Adrenal gland (tissue), 12 donors: ENCODE results near the gene ITGA6. TPM values are rescaled to one million over a fixed set of nuclear protein-coding genes. Genes with fewer than 3 reads are reported as not detected.

Experiments used
- DNase-seq, 7 donors: peaks; one replicate each; pipeline ENCODE4 v3.0.0-alpha.2; 2019 to 2020
- H3K27ac ChIP-seq, 5 donors: fragments of 200-600 bp; sonication (generic) in 4 of 5; 1 replicate in 3 of 5; 2 replicates in 2 of 5; pipeline versions ENCODE4 v1.5.1 to v1.8.0; 2016 to 2020; ENCODE audit warnings: mild to moderate bottlenecking in 1 of 5
- H3K27me3 ChIP-seq: fragments of 200-600 bp; 2 replicates; pipeline ENCODE4 v1.8.0; 2021
- H3K36me3 ChIP-seq, 2 donors: fragments of 200-600 bp; replicated peaks in 1 of 2; 1 replicate in 1 of 2; 2 replicates in 1 of 2; pipeline versions ENCODE4 v1.5.1 to v1.8.0; 2018 to 2022
- H3K4me1 ChIP-seq, 2 donors: fragments of 200-600 bp; replicated peaks in 1 of 2; 1 replicate in 1 of 2; 2 replicates in 1 of 2; pipeline versions ENCODE4 v1.5.1 to v1.8.0; 2018 to 2021
- H3K4me3 ChIP-seq, 4 donors: fragments of 200-600 bp; sonication (generic) in 3 of 4; one replicate each; pipeline ENCODE4 v1.5.1; 2016 to 2018
- H3K9me3 ChIP-seq, 3 donors: fragments of 200-600 bp; sonication (generic) in 1 of 3; replicated peaks in 1 of 3; 1 replicate in 2 of 3; 2 replicates in 1 of 3; pipeline versions ENCODE4 v1.5.1 to v1.8.0; 2016 to 2021
- CTCF ChIP-seq, 6 experiments: fragments of 450-650 bp in 4 of 6; fragments of 200-600 bp in 2 of 6; sonication (generic) in 1 of 6; IDR thresholded peaks; 1 replicate in 5 of 6; 2 replicates in 1 of 6; pipeline versions ENCODE4 v1.5.1 to v1.8.0; 2016 to 2021; ENCODE audit warnings: antibody characterized with exemption in 6 of 6, mild to moderate bottlenecking in 2 of 6, moderate library complexity in 1 of 6
- POLR2A ChIP-seq, 2 donors: fragments of 450-650 bp; IDR thresholded peaks; one replicate each; pipeline ENCODE4 v1.6.1; 2017; ENCODE audit warnings: antibody characterized with exemption in 2 of 2, mild to moderate bottlenecking in 2 of 2, moderate library complexity in 1 of 2
- WGBS, 4 donors: extraction: QIAGEN DNeasy Blood & Tissue Kit in 2 of 4; methylation state at CpG; one replicate each; pipeline versions ENCODE4 v1.1.5 to v1.1.7; 2013 to 2017; 5-methylcytosine and 5-hydroxymethylcytosine counted together
- intact Hi-C, 2 donors: fragments of 100-400 bp; cut with DNase I; formaldehyde crosslinking; loops; one replicate each; pipeline versions ENCODE4 v1.14.1 to v1.15.0; 2022 to 2023
- polyA plus RNA-seq, 3 donors: library from polyadenylated mRNA; stranded (reverse); fragments of 200-250 nt in 2 of 3; fragments of 350-450 nt in 1 of 3; fragmentation: Illumina TruSeq in 1 of 3; extraction: RNeasy Lipid Tissue Mini Kit (QIAGEN cat#74804) in 1 of 3; gene quantifications; one replicate each; pipeline ENCODE4 v1.2.3, GENCODE V29; 2013 to 2014
- total RNA-seq, 9 donors: library from RNA; depleted of rRNA in 4 of 9; stranded (reverse); fragments of >200 nt in 4 of 9; fragments of 120-200 nt in 1 of 9; fragmentation: NEBNext Ultra II Directional in 1 of 9; extraction: Animal tissue kit (Norgen Biotek cat#: 25700) in 1 of 9; gene quantifications; one replicate each; pipeline versions ENCODE4 v1.1.0 to v1.2.4, GENCODE V29; 2013 to 2023
- donor health status: healthy with polysubstance abuse.
- donor health status: Bipolar disorder and iron deficiency.
- donor health status: DM: yes; HTN: yes; CAD: no.
- donor health status: DM: no; HTN: no; CAD: no.
- donor health status: DM: no; HTN: no; CAD: no.
- donor health status: DM: yes; HTN: yes; CAD: no.

ITGA6 gene
- total and polyA plus RNA-seq, 12 donors = 5.1 to 20.3 (median 10.0) TPM

- Histone ChIP-seq H3K4me3 (no peak overlapping the region), H3K27ac (no peak overlapping the region), H3K4me1 (no peaks in the 10 kb centered on the region), H3K36me3 (no peaks in the 10 kb centered on the region), H3K9me3 (no peaks in the 10 kb centered on the region), H3K27me3 (no peaks in the 10 kb centered on the region)
- DNase-seq = no peak
- intact Hi-C loops = no loop called here
- WGBS, 4 donors = 56 to 84% (median 65%) methylated on average over 3 to 4 of the region's 4 CpGs
- TF ChIP-seq POLR2A (IDR thresholded peaks at IDR 0.05) (no peak), CTCF (IDR thresholded peaks at IDR 0.05) (no peak)
Observed at GRCh38 chr2:172408143-172408766, 19.1 kb upstream of the ITGA6 start.

GRCh38 chr2:172409042-172409441 lies 18.3 kb upstream of the ITGA6 start:
- 47 to 76% (median 63%) methylated on average over 1 of the region's 1 CpG for WGBS, 4 donors
- H3K27me3 ChIP-seq = no peaks in the 10 kb centered on the region
- no peaks in the 10 kb centered on the region for H3K9me3 ChIP-seq
- DNase-seq = no peak
- H3K36me3 ChIP-seq = no peaks in the 10 kb centered on the region
- TF ChIP-seq POLR2A (IDR thresholded peaks at IDR 0.05) = no peak
- no peak for TF ChIP-seq CTCF (IDR thresholded peaks at IDR 0.05)
- no peaks in the 10 kb centered on the region for H3K4me1 ChIP-seq
- no peak overlapping the region for H3K4me3 ChIP-seq
- no peak overlapping the region for H3K27ac ChIP-seq
- intact Hi-C loops = no loop called here

- Histone ChIP-seq H3K27ac (no peak overlapping the region), H3K4me1 (no peaks in the 10 kb centered on the region), H3K9me3 (no peaks in the 10 kb centered on the region), H3K27me3 (no peaks in the 10 kb centered on the region), H3K4me3 (no peak overlapping the region), H3K36me3 (no peaks in the 10 kb centered on the region)
- 53 to 73% (median 69%) methylated on average over 5 of the region's 5 CpGs for WGBS, 4 donors
- TF ChIP-seq CTCF (IDR thresholded peaks at IDR 0.05) (no peak), POLR2A (IDR thresholded peaks at IDR 0.05) (no peak)
- intact Hi-C loops = no loop called here
- no peak for DNase-seq
Observed at GRCh38 chr2:172412984-172413492, 14.3 kb upstream of the ITGA6 start.

- no peaks in the 10 kb centered on the region for H3K9me3 ChIP-seq
- intact Hi-C loops = no loop called here
- TF ChIP-seq POLR2A (IDR thresholded peaks at IDR 0.05) = no peak
- TF ChIP-seq CTCF (IDR thresholded peaks at IDR 0.05) = no peak
- H3K4me3 ChIP-seq = no peak overlapping the region
- H3K27me3 ChIP-seq = no peaks in the 10 kb centered on the region
- H3K4me1 ChIP-seq = no peaks in the 10 kb centered on the region
- no peak overlapping the region for H3K27ac ChIP-seq
- 55 to 67% (median 61%) methylated on average over 4 of the region's 4 CpGs for WGBS, 4 donors
- no peaks in the 10 kb centered on the region for H3K36me3 ChIP-seq
- DNase-seq = no peak
Observed at GRCh38 chr2:172415157-172415864, 12.1 kb upstream of the ITGA6 start.
